GM18520 (cell line): Measurements from ENCODE around the gene HK3.

Experiments used
- ATAC-seq: cut with Tn5 transposase; IDR thresholded peaks from one replicate; pipeline ENCODE4 v1.9.1; 2021; ENCODE audit not compliant: unreplicated experiment

The HK3 gene

DNA sequence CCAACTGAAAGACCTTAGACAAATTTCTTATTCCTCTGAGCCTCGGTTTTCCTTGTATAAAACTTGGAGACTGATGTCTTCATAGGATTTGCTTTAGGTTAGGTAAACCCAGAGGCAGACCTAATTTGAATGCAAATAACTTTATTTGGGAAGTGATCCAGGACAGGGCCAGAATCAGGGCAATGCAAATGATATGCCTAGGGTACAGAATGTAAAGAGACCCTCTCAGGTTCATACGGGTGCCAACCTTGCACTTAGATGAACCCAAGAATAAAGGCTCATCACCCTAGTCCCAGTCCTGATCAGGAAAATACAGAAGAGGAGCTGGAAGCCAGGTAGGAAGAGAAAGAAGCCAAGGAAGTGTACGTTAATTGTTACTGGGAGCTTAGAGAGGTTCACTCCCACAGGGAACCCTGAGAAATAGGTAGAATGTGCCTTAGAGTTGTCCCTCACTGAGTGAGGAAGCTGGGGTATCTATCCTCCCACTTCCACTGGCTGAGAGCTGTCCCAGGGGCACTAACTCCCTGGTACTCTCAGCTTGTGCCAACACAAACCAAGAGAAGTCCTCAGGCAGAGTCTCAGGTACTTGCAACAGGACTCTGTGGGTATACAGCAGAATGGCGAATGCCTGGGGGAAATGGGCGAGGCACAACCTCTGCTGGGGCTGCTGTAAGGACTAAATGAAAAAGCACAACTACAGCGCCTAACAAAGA is 3.1 kb upstream of the HK3 start:
- no peak for ATAC-seq

DNA sequence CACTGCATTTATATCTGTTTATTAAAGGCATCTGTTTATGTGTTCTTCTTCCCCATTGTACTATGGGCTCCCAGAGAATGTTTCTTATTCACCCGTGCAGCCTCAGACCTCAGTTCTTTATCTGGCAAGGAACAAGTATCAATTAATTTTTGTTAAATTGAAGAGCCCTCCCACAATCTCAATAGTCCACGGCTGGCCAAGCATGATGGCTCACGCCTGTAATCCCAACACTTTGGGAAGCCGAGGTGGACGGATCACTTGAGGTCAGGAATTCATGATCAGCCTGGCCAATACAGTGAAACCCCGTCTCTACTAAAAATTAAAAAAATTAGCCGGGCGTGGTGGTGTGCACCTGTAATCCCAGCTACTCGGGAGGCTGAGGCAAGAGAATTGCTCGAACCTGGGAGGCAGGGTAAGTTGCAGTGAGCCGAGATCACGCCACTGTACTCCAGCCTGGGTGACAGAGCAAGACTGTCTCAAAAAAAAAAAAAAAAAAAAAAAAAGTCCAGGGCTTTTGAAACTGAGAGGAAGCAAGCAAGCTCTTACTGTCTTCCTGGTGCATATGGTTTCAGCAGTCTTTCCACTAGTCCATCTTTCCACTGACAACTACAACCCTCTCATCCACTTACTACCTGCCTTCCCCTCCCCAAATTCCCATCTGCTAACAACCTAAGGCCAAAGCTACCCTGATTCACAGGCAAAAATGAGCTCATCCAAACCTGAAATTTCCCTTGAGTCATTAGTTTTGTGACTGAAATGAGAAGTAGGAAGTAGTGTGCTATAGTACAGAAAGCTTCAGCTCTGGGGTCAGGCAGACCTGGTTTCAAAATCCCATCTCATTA is 2.3 kb upstream of the HK3 start:
- ATAC-seq = no peak

DNA sequence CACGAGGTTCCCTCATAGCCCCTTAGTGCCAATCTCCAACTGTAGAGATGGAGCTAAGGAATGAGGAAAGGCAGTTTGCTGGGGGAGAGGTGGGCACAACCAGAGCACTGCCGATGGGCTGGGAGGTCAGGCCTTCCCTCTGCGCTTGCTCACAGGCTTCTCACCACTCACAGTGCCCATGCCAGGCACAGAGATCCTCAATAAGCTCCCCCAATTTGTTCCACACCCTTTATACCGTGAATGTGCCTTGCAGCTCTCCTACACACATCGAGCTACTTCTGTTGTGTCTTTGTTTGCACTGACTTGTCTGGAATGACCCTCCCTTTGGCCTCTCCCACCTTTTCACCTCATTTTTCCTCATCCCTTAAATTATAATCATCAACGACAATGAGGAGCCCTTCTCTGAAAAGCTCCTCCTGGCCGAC is 1.6 kb upstream of the HK3 start:
- ATAC-seq = no peak

DNA sequence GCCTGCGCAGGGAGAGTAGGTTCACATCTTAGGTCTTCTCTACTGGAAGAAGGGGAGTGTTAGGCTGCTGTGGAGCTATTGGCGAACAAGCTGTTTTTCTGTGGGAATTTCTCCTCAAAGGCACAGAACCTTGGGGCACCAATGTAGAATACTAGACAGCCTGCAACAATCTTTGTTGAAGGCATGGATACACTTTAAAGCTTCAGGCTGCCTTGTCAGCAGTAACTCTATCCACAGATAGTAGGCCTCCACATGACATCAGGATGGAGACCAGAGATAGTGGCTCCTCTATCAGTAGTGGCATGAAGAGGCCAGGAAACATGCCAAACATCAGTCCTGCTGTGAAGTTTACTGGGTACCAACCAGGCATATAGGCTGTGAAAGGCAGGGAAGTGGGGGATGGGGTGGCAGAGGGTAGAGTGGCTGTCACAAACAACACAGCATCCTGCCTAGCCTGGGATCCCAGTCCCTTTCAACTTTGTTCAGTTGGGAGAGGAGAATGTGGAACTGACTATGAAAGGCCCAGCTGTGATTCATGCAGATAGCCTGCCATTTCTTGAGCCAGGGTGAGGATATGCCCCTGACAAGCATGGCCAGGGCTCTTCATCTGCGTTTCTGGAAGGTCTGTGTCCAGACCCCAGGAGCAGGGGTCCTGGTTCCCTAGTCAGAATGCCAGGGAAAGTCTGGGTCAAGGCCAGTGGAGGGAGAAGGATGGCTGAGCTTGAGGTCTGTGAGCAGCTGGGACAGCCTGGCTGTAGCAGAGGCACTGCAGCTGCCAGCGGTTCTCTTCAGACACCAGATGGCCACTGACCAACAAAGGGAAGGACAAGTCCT is 1.0 kb upstream of the HK3 start:
- no peak for ATAC-seq

DNA sequence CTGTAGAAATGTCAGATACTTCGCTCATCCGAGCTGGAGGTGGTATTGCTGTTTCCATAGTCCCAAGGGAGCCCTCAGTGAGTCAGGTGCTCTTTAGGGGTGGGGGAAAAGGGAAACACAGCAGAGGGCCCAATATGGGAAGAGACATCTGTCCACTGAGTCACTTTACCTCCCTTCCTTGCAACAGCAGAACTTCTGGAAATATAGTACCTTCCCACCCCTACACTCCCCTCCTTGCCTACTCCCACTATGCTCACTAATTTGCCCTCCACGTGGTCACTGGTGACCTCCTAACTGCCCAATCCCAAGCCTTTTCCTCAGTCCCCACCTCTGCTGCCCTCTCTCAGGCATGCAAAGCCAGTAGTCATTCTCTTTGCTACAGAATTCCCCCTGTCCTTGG is 1.9 kb downstream of the HK3 start:
- ATAC-seq = no peak

DNA sequence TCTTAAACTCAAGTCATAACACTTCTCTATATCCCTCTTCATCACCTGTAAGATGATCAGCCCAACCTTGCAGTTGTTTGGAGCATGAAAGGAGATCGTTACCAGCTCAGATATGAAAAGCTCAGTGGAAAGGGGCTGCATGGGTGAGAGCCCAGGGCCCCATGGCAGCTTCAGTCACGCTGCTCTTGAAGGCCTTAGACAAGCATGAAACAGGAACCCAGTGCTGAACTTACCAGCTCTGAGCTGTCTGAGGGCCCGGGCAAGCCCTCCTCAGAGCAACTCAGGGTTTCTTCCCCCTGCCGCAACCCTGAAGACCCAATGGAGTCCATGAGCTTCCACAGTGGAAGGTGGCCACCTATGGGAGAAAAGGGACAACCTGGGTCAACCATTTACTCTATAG is 3.3 kb downstream of the HK3 start:
- no peak for ATAC-seq

DNA sequence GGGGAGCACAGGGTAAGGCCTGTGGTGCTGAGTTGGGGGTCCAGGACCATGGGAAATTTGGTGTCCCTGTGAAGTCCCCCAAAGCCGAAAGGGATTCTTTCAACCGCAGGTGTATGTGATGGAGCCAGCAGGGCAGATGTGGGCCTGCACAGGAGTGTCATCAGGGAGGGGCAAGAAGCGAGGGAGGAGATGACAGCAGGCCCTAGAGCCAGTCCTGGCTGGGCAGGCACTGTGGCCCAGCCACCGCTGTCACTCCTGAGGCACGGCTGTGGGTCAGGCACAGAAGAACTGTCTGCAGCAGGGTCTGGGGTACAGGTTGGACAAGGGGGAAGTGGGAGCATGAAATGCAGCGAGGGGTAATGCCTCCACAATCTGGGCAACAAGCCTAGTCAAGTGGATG is 4.8 kb downstream of the HK3 start:
- no peak for ATAC-seq

DNA sequence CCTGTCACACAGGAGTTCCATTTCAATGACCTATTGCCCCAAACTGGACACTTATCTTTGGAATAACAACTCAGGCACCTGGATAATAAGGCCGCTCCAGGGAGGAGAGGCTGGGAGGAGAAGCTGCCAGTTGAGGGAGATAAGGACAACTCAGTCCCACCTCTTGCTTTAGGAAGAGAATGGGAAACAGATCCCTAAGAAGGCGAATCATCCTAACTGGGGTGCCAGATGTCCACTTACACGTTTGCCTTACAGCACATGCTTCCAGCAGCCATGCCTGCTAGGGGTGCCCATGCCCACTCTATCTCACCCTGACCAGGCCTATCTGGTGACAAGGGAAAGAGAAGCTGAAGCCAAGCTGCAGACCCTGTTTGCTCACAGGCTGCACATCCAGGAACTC is 6.5 kb downstream of the HK3 start:
- no peak for ATAC-seq

DNA sequence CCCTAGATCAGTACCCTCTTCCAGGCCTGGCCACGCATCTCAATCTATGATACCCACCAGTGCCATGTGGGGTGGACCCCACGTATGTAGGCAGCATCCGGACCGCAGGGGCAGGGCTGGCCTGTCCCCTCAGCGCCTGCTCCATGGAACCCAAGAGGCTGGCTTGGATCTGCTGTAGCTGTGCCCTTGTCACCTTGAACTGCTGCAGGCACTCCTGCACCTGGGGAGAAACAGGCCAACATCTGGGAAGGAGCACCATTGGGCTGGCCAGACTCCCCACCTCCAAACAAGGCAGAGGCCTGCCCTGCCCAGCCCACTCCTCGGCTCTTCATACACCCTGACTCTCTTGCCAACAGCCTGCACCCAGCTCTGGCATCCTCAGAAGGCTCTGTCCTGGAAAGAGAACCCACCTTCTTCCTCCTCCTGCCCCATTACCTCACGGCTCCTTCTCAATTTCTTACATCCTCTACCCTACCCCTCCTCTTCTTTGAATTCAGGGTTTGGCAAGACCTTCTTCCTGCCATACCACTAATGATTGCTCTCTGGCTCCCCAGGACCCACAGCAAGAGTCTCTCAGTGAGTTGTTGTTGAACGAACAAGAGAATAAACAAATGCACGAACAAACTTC is 7.7 kb downstream of the HK3 start:
- no peak for ATAC-seq

DNA sequence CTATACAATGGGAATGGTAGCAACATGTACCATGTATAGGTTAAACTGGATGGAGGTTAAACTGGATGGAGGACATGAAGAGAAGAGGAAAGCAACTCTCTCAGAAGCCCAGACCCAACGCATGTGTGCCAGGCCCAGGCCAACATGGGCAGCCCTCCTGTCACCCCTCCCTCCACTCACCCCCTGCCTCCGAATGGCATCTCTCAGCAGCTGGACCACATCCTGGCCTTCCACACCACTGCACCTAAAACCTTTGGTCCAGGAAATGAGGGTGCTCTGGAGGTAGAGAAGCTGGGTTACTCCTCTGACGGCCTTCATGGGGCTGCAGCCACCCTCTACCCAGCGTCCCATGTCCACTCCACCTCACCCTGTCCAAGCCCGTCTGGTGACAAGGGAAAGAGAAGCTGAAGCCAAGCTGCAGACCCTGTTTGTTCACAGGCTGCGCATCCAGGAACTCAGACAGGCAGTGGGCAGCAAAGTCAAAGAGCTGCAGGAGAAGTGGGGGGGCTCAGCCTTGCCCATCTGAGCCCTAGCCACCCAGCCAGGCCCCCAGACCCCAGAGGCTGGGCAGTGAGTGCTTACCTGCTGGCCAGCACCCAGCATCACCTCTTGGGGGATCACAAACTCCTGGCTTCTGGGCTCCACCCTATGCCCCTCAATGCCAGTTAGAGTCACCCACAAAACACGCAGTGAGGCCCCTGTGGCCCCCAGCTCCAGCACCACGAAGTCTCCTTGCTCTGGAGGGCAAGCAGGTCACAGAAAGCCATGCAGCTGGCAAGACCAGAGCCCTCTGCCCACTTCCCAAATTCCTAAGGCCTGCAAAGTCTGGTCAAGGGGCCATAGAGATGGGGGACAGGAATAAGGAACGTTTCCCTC is 8.5 kb downstream of the HK3 start:
- ATAC-seq = no peak

DNA sequence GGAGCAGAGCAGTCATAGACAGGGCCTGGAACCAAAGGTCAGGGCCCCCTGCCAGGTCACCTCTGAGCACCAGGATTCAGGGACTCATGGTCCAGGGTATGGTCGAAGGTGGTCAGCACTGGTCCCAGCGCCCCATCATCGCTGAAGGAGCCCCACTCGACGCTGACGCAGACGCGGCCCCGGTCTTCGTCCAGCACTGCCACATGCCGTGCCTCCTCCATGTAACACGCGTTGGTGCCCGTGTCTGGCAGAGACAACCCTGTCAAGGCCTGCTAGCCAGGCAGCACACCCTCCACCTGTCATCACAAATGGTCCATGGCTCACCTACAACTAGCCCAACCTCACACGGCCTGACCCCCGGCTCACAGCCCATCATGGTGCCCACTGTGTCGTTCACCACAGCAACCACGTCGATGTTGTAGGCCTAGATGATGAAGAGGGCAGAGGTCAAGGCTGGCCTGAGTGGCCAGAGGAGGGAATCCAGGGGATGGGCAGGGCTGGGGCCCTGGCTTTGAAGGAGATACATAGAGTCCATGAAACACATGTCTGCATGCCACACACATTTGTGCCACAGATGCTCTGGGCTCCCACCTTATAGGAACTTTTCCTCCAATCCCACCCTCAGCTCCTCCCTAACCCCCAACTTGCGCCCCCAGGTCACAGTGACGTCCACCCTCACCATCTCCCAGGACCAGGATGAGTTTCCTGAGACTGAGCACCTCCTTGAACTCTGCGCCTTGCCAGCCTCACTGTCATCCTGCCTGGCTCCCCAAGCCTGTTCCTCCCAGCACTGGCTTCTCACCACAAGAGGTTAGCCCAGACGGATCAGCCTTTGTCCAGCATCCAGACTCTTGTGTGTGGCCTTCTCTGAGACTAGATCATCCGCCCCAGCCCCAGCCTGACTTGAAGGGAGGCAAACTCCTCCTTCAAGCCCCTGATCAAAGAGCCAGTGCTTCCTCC is 9.5 kb downstream of the HK3 start:
- ATAC-seq = no peak

DNA sequence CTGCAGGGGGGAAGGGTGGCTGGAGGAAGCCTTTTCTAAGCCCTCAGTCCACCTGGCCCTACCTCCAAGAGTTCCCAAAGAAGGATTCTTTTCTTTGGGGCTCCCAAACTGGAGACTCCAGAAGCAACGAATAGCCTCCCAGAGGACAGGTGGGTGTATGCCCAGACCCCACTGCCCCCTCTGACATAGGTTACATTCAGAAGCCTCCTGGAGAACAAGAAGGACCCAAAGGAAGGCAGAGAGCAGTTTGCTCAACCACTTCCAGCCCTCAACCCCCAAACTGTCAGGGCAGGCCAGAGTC is 10.3 kb downstream of the HK3 start:
- no peak for ATAC-seq

DNA sequence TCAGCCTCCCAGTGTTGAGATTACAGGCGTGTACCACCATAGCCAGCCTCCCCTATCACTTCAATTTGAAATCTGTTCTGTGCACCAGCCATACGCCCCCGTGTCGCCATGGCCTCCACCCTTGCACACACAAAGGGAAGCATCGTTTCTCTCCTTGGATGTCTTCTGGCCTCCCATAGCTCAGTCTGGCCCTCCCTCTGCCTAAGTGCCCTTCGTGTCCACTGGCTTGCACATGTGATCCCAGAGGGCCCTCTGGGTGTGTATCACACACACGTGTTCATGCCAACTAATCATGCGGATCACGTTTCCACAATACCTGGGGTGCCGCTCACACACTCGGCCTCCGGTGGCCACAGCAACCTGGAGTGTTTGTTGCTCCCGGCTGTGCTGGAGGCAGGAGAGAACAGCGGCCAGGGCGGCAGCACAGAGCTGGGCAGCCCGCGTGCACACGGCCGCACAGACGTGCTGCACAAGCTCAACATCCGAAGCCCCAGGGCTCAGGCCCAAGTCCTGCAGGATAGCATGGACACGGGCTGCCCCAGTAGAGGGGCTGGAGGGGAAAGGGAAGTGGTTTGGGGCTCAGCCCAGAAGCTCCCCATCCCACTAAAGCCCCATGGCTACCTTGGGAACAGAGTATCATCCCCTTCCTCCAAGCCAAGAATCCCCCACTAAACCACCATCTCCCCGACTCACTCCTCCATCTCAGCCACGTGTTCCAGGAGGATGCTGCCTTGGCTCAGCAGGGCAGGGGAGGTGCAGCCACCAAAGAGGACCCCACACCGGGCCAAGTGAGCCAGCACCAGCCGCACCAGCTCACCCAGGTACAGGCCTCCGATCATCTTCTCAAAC is 10.9 kb downstream of the HK3 start:
- ATAC-seq = no peak

DNA sequence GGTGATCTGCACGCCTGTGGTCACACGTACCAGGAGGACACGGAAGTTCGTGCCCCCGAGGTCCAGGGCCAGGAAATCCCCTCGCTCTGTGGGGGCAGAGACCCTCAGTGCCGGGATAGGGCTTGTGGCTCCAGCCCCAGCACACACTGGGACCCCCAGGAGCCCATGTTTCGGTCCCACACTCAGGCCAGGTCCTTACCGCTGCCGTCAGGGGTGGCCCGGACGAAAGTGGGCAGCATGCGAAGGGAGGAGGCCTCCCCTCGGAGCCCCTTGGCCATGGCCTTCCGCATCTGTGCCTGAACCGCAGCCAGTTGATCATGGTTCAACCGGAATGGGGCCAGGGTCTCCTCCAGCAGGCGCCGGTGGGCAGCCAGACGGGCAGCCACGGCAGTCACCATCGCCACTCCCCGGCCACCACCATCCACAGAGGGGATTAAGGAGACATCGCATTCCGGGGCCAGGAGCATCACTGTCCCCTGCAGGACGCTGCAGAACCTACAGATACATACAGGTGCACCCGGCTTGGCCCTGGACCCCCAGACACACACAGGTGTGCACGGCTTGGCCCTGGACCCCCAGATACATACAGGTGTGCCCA is 11.8 kb downstream of the HK3 start:
- no peak for ATAC-seq

DNA sequence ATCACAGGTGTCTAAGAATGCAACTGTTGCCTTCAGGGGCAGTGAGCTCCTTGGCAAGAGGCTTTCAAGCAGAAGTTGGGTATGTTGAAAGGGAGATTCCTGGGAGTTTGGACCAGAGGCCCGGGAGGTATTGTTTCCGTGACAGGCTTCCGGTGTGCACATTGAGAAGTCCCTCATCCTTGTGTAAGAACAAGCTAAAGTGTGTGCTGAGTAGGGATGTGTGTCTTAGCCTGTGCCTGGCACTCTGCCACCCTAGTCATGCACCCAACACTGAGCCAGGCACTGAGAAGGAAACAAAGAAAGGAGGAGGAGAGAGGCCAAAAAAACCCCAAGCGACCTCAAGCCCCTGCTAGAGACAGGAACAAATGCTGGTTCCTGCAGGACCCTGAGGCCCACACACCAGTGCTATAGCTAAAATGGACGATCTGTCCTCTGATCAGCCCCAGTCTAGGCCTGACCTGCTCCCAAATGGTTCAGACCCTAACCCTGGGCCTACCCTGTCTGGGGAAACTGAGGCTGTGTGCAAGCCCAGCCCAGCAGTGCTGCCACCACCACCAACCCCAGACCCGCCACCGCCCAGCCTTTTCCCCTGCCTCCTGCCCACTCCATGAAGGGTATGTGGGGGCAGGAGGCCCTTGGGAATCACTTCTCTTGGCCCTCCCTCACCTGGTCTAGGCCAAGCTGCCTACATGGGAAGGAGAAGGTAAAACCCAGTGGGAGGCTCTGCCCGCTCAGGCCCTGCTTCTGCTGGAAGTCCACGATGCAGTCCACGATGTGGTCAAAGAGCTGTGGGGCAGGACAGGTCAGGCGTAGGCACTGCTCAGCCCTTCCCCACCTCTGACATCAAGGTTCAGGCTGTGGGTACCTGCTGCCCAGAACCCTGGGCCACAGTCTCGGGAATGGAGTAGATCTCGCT is 12.6 kb downstream of the HK3 start:
- ATAC-seq = no peak

DNA sequence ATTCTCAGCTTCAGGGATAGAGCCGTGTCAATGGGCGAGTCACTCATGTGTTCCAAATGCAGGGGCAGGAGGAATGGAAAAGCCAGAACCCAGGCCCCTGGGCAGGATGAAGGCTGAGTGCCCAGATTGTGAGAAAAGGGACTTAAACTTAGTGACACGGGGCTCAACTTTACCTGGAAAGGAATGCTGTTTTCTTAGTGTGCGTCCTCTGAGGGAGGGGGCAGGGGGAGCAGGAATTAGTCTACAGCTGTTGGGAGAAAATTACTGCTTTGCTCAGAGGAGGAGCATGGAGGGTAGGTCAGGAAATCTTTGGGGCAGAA is 14.6 kb downstream of the HK3 start:
- no peak for ATAC-seq
